ENCODE results near the gene EPHB6. TPM values are rescaled to one million over a fixed set of nuclear protein-coding genes. Genes with fewer than 3 reads are reported as not detected.

The EPHB6 gene
- polyA plus RNA-seq, 1 donor from 2014 or later: 25.3 TPM

- Histone ChIP-seq H3K9me3 (ENCODE audit: low read length) (no peaks in the 10 kb centered on the region), H3K4me3 (ENCODE audit: low read length) (no peak overlapping the region), H3F3A (ENCODE audit: insufficient read depth, low read length, poor library complexity, severe bottlenecking) (no peaks in the 10 kb centered on the region), H3K4me2 (ENCODE audit: low read length) (no peak overlapping the region), H3K9me2 (ENCODE audit: insufficient read depth, low read length) (no peaks in the 10 kb centered on the region), H4K20me1 (ENCODE audit: insufficient read depth) (no peaks in the 10 kb centered on the region), H3K36me3 (ENCODE audit: insufficient read depth, low read length) (no peaks in the 10 kb centered on the region), H2AFZ (ENCODE audit: low read depth, low read length) (no peak overlapping the region), H3K79me2 (replicated peaks; ENCODE audit: insufficient read depth, low read length) (no peaks in the 10 kb centered on the region), H3K27ac (ENCODE audit: low read length) (no peak overlapping the region), H3K27me3 (ENCODE audit: insufficient read depth, low read depth, low read length) (no peaks in the 10 kb centered on the region), H3K9ac (ENCODE audit: low read length) (no peak overlapping the region)
- TF ChIP-seq RAD21 (conservative IDR thresholded peaks at IDR 0.05): no peak
- no peak for TF ChIP-seq CTCF (IDR thresholded peaks at IDR 0.05; ENCODE audit: poor library complexity, severe bottlenecking)
- TF ChIP-seq SMC3 (conservative IDR thresholded peaks at IDR 0.05; ENCODE audit: poor library complexity): no peak
- no peak for TF ChIP-seq EZH2 (IDR thresholded peaks at IDR 0.05; ENCODE audit: borderline replicate concordance, insufficient read depth, low read length, poor library complexity, severe bottlenecking)
- TF ChIP-seq TAF1 (IDR thresholded peaks at IDR 0.05; ENCODE audit: low read depth): no peak
- TF ChIP-seq EP300 (conservative IDR thresholded peaks at IDR 0.05; ENCODE audit: poor library complexity, severe bottlenecking): no peak
Measured at GRCh38 chr7:142886866-142887265, 32.0 kb downstream of the EPHB6 start.

GRCh38 chr7:142887282-142888015 lies 32.6 kb downstream of the EPHB6 start:
- Histone ChIP-seq H3K4me2 (ENCODE audit: low read length) (no peak overlapping the region), H3K27ac (ENCODE audit: low read length) (no peak overlapping the region), H3K36me3 (ENCODE audit: insufficient read depth, low read length) (no peaks in the 10 kb centered on the region), H3K27me3 (ENCODE audit: insufficient read depth, low read depth, low read length) (no peaks in the 10 kb centered on the region), H3K9me2 (ENCODE audit: insufficient read depth, low read length) (no peaks in the 10 kb centered on the region), H3F3A (ENCODE audit: insufficient read depth, low read length, poor library complexity, severe bottlenecking) (no peaks in the 10 kb centered on the region), H4K20me1 (ENCODE audit: insufficient read depth) (no peaks in the 10 kb centered on the region), H2AFZ (ENCODE audit: low read depth, low read length) (no peak overlapping the region), H3K4me3 (ENCODE audit: low read length) (no peak overlapping the region), H3K9me3 (ENCODE audit: low read length) (no peaks in the 10 kb centered on the region), H3K9ac (ENCODE audit: low read length) (no peak overlapping the region), H3K79me2 (replicated peaks; ENCODE audit: insufficient read depth, low read length) (no peaks in the 10 kb centered on the region)
- TF ChIP-seq TAF1 (IDR thresholded peaks at IDR 0.05; ENCODE audit: low read depth) (no peak), EZH2 (IDR thresholded peaks at IDR 0.05; ENCODE audit: borderline replicate concordance, insufficient read depth, low read length, poor library complexity, severe bottlenecking) (no peak), EP300 (conservative IDR thresholded peaks at IDR 0.05; ENCODE audit: poor library complexity, severe bottlenecking) (no peak), POLR2AphosphoS5 (IDR thresholded peaks at IDR 0.05) (no peak), RAD21 (conservative IDR thresholded peaks at IDR 0.05) (no peak), CTCF (IDR thresholded peaks at IDR 0.05; ENCODE audit: poor library complexity, severe bottlenecking) (no peak), MXI1 (conservative IDR thresholded peaks at IDR 0.05; ENCODE audit: poor library complexity, severe bottlenecking) (no peak), SMC3 (conservative IDR thresholded peaks at IDR 0.05; ENCODE audit: poor library complexity) (no peak), REST (IDR thresholded peaks at IDR 0.05; ENCODE audit: borderline replicate concordance) (no peak)

All from neural cell (in vitro differentiated cells).